ENCODE measurements around the gene FBXO31.

GRCh38 chr16:87371261-87371866 is 12.2 kb downstream of the FBXO31 start:
- no peak for TF ChIP-seq CTCF (conservative IDR thresholded peaks at IDR 0.05)
- TF ChIP-seq EZH2 (IDR thresholded peaks at IDR 0.05; ENCODE audit: low read depth) = no peak

Data from PC-9 (cell line).